GM23338 (cell line): ENCODE results near the gene GUCY1B1.

Source experiments
- CREB1 ChIP-seq: fragments of 250-450 bp; sonication (Bioruptor Pico); IDR thresholded peaks from 2 replicates; pipeline ENCODE4 v1.5.0; 2020; ENCODE audit warnings: low read depth, mild to moderate bottlenecking, moderate library complexity
- EZH2 ChIP-seq: fragments of 200-600 bp; sonication (generic); IDR thresholded peaks from one replicate; pipeline ENCODE4 v1.8.0; 2017; ENCODE audit warnings: antibody characterized with exemption, mild to moderate bottlenecking, low read depth; ENCODE audit not compliant: unreplicated experiment
- EZH2phosphoT487 ChIP-seq: fragments of 200-600 bp; sonication (generic); IDR thresholded peaks from one replicate; pipeline ENCODE4 v1.8.1; 2018; ENCODE audit warnings: antibody characterized with exemption; ENCODE audit not compliant: unreplicated experiment
- JUNB ChIP-seq: IDR thresholded peaks from one replicate; pipeline ENCODE4 v1.6.1; 2016; ENCODE audit warnings: antibody characterized with exemption; ENCODE audit not compliant: unreplicated experiment
- NANOG ChIP-seq: IDR thresholded peaks from 2 replicates; pipeline ENCODE4 v1.6.1; 2016; ENCODE audit warnings: antibody characterized with exemption, borderline replicate concordance
- POLR2AphosphoS5 ChIP-seq: IDR thresholded peaks from 2 replicates; pipeline ENCODE4 v1.6.1; 2016; ENCODE audit warnings: antibody characterized with exemption, low read depth
- STAT1 ChIP-seq: IDR thresholded peaks from one replicate; pipeline ENCODE4 v1.6.1; 2016; ENCODE audit warnings: antibody characterized with exemption; ENCODE audit not compliant: unreplicated experiment
- ZNF114 ChIP-seq: fragments of 250-450 bp; sonication (Bioruptor Pico); IDR thresholded peaks from 2 replicates; pipeline ENCODE4 v1.5.0; 2020; ENCODE audit warnings: mild to moderate bottlenecking, moderate library complexity
- ZNF462 ChIP-seq: fragments of 250-450 bp; sonication (Bioruptor Pico); IDR thresholded peaks from 2 replicates; pipeline ENCODE4 v1.5.0; 2020; ENCODE audit warnings: mild to moderate bottlenecking, moderate library complexity
- TF ChIP-seq, protein P1 (sequence below), 2 experiments: fragments of 200-600 bp in 1 of 2; sonication (generic) in 1 of 2; conservative IDR thresholded peaks; 2 replicates each; pipeline versions ENCODE4 v1.5.1 to v1.6.1; 2016 to 2017; ENCODE audit warnings: antibody characterized with exemption in 2 of 2, low read depth in 2 of 2, mild to moderate bottlenecking in 2 of 2, moderate library complexity in 1 of 2
- TF ChIP-seq, protein P2 (sequence below): IDR thresholded peaks from one replicate; pipeline ENCODE4 v1.6.1; 2018; ENCODE audit warnings: antibody characterized with exemption; ENCODE audit not compliant: unreplicated experiment
- TF ChIP-seq, protein P3 (sequence below): IDR thresholded peaks from 2 replicates; pipeline ENCODE4 v1.6.1; 2016; ENCODE audit warnings: antibody characterized with exemption

DNA sequence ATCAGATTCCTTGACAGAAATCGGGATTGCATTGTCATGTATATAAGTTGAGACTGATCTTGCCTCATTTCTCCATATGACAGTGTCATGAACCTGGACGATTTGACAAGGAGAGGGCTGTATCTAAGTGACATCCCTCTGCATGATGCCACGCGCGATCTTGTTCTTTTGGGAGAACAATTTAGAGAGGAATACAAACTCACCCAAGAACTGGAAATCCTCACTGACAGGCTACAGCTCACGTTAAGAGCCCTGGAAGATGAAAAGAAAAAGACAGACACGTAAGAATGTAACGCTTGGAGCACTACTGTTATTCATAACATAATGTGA is 40.9 kb downstream of the GUCY1B1 start:
- TF ChIP-seq, protein P1, sequence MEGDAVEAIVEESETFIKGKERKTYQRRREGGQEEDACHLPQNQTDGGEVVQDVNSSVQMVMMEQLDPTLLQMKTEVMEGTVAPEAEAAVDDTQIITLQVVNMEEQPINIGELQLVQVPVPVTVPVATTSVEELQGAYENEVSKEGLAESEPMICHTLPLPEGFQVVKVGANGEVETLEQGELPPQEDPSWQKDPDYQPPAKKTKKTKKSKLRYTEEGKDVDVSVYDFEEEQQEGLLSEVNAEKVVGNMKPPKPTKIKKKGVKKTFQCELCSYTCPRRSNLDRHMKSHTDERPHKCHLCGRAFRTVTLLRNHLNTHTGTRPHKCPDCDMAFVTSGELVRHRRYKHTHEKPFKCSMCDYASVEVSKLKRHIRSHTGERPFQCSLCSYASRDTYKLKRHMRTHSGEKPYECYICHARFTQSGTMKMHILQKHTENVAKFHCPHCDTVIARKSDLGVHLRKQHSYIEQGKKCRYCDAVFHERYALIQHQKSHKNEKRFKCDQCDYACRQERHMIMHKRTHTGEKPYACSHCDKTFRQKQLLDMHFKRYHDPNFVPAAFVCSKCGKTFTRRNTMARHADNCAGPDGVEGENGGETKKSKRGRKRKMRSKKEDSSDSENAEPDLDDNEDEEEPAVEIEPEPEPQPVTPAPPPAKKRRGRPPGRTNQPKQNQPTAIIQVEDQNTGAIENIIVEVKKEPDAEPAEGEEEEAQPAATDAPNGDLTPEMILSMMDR (conservative IDR thresholded peaks at IDR 0.05; ENCODE audit: low read depth in 2 of 2) = no peak
- no peak for TF ChIP-seq ZNF114 (CRISPR knock-in tag)
- TF ChIP-seq EZH2 = no peak
- TF ChIP-seq EZH2phosphoT487 = no peak
- TF ChIP-seq POLR2AphosphoS5 = no peak
- TF ChIP-seq, protein P2, sequence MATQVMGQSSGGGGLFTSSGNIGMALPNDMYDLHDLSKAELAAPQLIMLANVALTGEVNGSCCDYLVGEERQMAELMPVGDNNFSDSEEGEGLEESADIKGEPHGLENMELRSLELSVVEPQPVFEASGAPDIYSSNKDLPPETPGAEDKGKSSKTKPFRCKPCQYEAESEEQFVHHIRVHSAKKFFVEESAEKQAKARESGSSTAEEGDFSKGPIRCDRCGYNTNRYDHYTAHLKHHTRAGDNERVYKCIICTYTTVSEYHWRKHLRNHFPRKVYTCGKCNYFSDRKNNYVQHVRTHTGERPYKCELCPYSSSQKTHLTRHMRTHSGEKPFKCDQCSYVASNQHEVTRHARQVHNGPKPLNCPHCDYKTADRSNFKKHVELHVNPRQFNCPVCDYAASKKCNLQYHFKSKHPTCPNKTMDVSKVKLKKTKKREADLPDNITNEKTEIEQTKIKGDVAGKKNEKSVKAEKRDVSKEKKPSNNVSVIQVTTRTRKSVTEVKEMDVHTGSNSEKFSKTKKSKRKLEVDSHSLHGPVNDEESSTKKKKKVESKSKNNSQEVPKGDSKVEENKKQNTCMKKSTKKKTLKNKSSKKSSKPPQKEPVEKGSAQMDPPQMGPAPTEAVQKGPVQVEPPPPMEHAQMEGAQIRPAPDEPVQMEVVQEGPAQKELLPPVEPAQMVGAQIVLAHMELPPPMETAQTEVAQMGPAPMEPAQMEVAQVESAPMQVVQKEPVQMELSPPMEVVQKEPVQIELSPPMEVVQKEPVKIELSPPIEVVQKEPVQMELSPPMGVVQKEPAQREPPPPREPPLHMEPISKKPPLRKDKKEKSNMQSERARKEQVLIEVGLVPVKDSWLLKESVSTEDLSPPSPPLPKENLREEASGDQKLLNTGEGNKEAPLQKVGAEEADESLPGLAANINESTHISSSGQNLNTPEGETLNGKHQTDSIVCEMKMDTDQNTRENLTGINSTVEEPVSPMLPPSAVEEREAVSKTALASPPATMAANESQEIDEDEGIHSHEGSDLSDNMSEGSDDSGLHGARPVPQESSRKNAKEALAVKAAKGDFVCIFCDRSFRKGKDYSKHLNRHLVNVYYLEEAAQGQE = no peak
- no peak for TF ChIP-seq CREB1 (CRISPR knock-in tag)
- TF ChIP-seq, protein P3, sequence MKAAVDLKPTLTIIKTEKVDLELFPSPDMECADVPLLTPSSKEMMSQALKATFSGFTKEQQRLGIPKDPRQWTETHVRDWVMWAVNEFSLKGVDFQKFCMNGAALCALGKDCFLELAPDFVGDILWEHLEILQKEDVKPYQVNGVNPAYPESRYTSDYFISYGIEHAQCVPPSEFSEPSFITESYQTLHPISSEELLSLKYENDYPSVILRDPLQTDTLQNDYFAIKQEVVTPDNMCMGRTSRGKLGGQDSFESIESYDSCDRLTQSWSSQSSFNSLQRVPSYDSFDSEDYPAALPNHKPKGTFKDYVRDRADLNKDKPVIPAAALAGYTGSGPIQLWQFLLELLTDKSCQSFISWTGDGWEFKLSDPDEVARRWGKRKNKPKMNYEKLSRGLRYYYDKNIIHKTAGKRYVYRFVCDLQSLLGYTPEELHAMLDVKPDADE = no peak
- no peak for TF ChIP-seq ZNF462
- TF ChIP-seq JUNB = no peak
- TF ChIP-seq NANOG = no peak
- no peak for TF ChIP-seq STAT1
